Immature natural killer cell (primary cell): ENCODE results near the gene MAPK9. TPM values are rescaled to one million over a fixed set of nuclear protein-coding genes. Genes with fewer than 3 reads are reported as not detected.
"Not testable (repeated sequence)": the region's sequence is repeated elsewhere in the genome, so short reads cannot be mapped to it uniquely, and the experiment has no call there.

Source experiments
- DNase-seq, 3 donors: peaks; one replicate each; pipeline ENCODE4 v3.0.0; 2022; ENCODE audit warnings: mixed read lengths in 1 of 3
- H3K27ac Mint-ChIP-seq, 6 donors: one replicate each; pipeline ENCODE4 v1.8.0; 2020; ENCODE audit warnings: mixed read lengths in 6 of 6, mild to moderate bottlenecking in 5 of 6, inconsistent platforms in 4 of 6, moderate library complexity in 3 of 6
- H3K27me3 Mint-ChIP-seq, 3 donors: one replicate each; pipeline ENCODE4 v1.8.0; 2020 to 2021; ENCODE audit warnings: low read depth in 3 of 3, mild to moderate bottlenecking in 3 of 3, mixed read lengths in 3 of 3, moderate library complexity in 3 of 3, inconsistent platforms in 1 of 3
- H3K36me3 Mint-ChIP-seq, 3 donors: one replicate each; pipeline ENCODE4 v1.8.0; 2020; ENCODE audit warnings: mixed read lengths in 3 of 3, inconsistent platforms in 2 of 3, mild to moderate bottlenecking in 2 of 3
- H3K4me1 Mint-ChIP-seq, 2 donors: one replicate each; pipeline ENCODE4 v1.8.0; 2020; ENCODE audit warnings: inconsistent platforms in 2 of 2, mild to moderate bottlenecking in 2 of 2, mixed read lengths in 2 of 2, moderate library complexity in 1 of 2
- H3K4me3 Mint-ChIP-seq, 5 donors: one replicate each; pipeline ENCODE4 v1.8.0; 2020; ENCODE audit warnings: mild to moderate bottlenecking in 5 of 5, mixed read lengths in 5 of 5, inconsistent platforms in 3 of 5, moderate library complexity in 3 of 5
- H3K9me3 Mint-ChIP-seq, 6 donors: one replicate each; pipeline ENCODE4 v1.8.0; 2020; ENCODE audit warnings: mild to moderate bottlenecking in 6 of 6, mixed read lengths in 6 of 6, inconsistent platforms in 4 of 6, moderate library complexity in 3 of 6
- polyA plus RNA-seq, 3 donors: library from polyadenylated mRNA; unstranded; fragments of 300-500 nt; fragmentation: Illumina TruSeq; gene quantifications; one replicate each; pipeline ENCODE4 v1.2.3, GENCODE V29; 2021

Gene MAPK9
- polyA plus RNA-seq, 3 donors from 2014 or later: 23.9 to 38.2 (median 27.6) TPM

DNA sequence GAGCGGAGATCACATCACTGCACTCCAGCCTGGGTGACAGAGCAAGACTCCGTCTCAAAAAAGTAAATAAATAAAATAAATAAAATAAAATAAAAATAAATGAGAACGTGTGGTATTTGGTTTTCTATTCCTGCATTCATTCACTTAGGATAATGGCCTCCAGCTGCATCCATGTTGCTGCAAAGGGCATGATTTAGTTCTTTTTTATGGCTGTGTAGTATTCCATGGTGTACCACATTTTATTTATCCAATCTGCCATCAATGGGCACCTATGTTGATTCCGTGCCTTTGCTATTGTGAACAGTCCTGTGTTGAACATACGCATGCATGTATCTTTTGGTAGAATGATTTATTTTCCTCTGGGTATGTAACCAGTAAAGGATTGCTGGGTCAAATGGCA lies 74.1 kb downstream of the MAPK9 start:
- Mint-ChIP-seq H3K4me1 (no peaks in the 10 kb centered on the region), H3K9me3 (peaks cover 23 to 46% (median 38%) of the 10 kb centered on the region in 6 donors), H3K4me3 (no peak overlapping the region), H3K27ac (no peak overlapping the region), H3K27me3 (peaks cover 0 to 4% (median 2%) of the 10 kb centered on the region in 3 donors), H3K36me3 (peaks cover 5 to 13% (median 6%) of the 10 kb centered on the region in 3 donors)
- DNase-seq: no peak

DNA sequence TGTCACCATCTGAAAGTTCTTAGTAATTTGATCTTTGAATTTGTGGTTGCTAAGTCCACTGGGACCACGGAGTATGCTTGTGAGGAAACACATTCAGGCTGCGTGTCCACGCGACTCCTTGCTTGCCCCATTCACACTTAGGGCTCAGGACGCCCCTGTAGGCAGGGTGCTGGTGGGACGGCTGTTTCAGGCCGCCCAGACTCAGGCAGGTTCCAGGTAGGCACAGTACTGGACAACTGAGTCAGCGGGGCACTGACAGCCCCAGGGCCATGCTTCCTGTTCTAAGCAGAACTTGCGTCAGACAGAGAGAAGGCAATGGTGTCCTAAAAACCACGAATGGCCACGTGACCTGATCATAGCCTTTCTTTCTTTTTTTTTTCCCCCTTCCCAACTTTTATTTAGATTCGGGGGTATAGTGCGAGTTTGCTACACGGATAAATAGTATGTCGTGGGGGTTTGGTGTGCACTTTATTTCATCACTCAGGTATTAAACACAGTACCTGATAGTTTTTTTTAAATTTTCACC lies 75.2 kb downstream of the MAPK9 start:
- Mint-ChIP-seq H3K36me3 (peaks cover 0 to 8% (median 3%) of the 10 kb centered on the region in 3 donors), H3K4me3 (no peak overlapping the region), H3K27me3 (peaks cover 0 to 7% (median 0%) of the 10 kb centered on the region in 3 donors), H3K27ac (no peak overlapping the region), H3K9me3 (peaks cover 23 to 40% (median 33%) of the 10 kb centered on the region in 6 donors), H3K4me1 (no peaks in the 10 kb centered on the region)
- DNase-seq: no peak

DNA sequence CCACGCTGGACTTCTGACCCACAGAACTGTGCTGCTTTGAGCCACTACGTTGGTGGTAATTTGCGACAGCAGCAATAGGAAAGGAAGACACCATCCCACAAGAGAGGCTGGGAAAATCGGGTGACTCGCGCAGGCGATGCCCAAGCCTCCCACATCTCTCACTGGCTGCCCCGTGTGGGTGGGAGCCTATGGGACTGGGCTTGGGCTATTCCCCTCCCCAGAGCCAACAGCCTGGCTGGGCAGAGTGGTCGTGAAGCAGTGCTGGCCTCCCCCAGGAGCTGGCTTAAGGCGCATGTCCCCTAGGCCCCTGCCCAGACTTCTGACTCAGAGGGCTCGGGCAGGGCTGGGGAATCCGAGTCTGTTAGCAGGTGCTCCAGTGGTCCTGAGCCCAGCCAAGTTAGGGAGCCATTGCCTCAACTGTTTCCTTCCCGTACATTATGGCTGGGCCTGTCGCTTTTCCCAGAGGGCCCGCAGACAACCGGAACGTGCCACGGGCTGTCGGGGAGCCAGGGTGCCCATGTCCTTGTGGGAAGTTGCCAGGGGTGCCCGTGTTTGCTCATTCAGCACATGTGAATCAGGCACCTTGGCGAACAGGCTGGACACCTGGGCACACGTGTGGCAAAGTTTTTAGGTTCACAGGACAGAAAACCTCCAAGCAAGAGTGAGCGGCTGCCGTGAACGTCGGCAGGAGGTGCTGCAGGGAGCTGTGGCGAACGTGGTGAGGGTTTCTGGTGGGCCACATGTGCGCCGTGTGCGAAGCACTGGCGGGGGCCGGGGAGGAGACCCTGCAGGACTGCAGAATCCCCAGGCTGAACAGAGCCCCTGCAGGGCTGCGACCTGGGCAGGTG lies 75.9 kb downstream of the MAPK9 start:
- Mint-ChIP-seq H3K4me3 (no peak overlapping the region), H3K9me3 (peaks cover 23 to 40% (median 33%) of the 10 kb centered on the region in 6 donors), H3K27me3 (peaks cover 0 to 7% (median 3%) of the 10 kb centered on the region in 3 donors), H3K36me3 (peaks cover 0 to 8% (median 3%) of the 10 kb centered on the region in 3 donors), H3K4me1 (no peaks in the 10 kb centered on the region), H3K27ac (no peak overlapping the region)
- DNase-seq: no peak

DNA sequence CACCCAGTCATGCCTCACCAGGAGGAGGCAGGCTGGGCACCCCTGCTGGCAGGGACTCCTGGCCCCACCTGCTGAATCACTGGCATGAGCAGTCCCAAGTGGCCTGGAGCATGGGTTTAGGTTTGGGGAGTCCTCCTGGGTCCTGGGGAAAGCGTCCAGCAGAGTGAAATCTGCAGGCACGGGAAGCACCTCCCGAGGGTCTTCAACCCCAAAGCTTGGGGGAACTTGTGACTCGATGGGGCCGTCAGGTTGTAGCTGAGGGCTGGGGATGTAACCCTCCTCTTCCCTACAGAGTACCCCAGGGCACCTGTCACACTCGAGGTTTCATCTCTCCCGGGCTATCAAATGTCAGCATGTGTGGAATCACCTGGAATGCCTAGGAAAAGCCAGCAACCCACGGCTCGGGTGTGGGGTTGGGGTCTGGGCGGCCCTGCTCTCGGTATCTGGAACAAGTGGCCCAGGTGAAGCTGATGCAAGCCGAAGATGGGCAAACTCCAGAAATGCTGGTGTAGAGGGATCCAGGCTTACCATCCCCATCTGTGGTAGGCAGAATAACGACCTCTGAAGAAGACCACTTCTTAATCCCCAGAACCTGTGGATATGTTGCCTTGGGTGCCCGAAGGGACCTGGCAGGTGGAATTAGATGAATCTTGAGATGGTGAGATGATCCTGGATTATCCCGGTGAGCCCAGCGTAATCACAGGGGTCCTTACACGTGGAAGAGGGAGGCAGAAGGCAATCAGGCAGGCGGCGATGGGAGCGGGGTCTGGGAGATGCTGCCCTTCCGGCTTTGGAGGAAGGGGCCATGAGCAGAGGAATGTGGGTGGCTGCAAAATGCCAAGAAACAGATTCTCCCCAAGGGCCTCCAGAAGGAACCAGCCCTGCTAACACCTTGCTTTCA lies 76.8 kb downstream of the MAPK9 start:
- Mint-ChIP-seq H3K27me3 (peaks cover 0 to 14% (median 8%) of the 10 kb centered on the region in 3 donors), H3K36me3 (peaks cover 0 to 6% (median 3%) of the 10 kb centered on the region in 3 donors), H3K4me3 (no peak overlapping the region), H3K27ac (no peak overlapping the region), H3K9me3 (peaks cover 23 to 33% (median 29%) of the 10 kb centered on the region in 6 donors), H3K4me1 (no peaks in the 10 kb centered on the region)
- no peak for DNase-seq

DNA sequence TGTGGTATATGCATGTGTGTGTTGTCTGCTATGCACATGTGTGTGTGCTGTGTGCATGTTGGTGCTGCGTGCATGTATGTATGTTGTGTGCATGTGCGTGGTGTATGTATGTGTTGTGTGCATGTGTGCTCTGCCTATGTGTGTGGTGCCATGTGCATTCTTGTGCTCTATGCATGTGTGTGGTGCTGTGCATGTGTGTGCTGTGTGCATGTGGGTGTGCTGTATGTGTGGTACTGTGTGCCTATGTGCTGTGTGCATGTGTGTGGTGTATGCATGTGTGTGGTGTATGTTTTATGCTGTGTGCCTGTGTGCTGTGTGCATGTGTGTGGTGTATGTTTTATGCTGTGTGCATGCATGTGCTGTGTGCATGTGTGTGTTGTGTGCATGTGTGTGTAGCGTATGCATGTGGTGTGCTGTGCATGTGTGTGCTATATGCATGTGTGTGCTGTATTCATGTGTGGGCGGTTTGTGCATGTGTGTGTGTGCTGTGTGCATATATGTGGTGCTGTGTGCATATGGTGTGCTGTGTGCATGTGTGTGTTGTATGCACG lies 78.2 kb downstream of the MAPK9 start:
- no peak for DNase-seq
- peaks cover 0 to 19% (median 8%) of the 10 kb centered on the region in 3 donors for H3K27me3 Mint-ChIP-seq
- H3K36me3 Mint-ChIP-seq: peaks cover 0 to 3% (median 2%) of the 10 kb centered on the region in 3 donors
- no peak overlapping the region for H3K27ac Mint-ChIP-seq
- no peaks in the 10 kb centered on the region for H3K4me1 Mint-ChIP-seq
- H3K4me3 Mint-ChIP-seq: no peak overlapping the region
- H3K9me3 Mint-ChIP-seq: peaks cover 12 to 19% (median 15%) of the 10 kb centered on the region in 6 donors

DNA sequence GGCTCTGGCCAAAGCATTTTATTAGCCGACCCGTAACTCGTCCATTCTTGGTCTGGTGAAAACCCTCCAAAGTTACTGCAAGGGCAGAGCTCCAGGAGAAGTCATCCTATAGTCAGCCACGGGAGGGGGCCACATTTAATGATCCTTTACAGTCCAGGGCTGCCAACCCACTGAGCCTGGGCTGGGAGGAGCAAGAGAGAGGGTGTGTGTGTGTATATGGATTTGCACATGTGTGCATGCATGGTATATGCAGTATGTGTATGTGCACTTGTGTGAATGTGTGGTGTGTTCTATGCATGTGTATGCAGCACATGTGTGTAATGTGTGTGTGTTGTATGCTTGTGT lies 78.7 kb downstream of the MAPK9 start:
- peaks cover 7 to 14% (median 10%) of the 10 kb centered on the region in 6 donors for H3K9me3 Mint-ChIP-seq
- H3K27ac Mint-ChIP-seq: no peak overlapping the region
- H3K27me3 Mint-ChIP-seq: peaks cover 4 to 20% (median 11%) of the 10 kb centered on the region in 3 donors
- peaks cover 0 to 3% of the 10 kb centered on the region in 2 donors for H3K4me1 Mint-ChIP-seq
- H3K4me3 Mint-ChIP-seq: no peak overlapping the region
- H3K36me3 Mint-ChIP-seq: peaks cover 0 to 3% (median 2%) of the 10 kb centered on the region in 3 donors
- DNase-seq: no peak

DNA sequence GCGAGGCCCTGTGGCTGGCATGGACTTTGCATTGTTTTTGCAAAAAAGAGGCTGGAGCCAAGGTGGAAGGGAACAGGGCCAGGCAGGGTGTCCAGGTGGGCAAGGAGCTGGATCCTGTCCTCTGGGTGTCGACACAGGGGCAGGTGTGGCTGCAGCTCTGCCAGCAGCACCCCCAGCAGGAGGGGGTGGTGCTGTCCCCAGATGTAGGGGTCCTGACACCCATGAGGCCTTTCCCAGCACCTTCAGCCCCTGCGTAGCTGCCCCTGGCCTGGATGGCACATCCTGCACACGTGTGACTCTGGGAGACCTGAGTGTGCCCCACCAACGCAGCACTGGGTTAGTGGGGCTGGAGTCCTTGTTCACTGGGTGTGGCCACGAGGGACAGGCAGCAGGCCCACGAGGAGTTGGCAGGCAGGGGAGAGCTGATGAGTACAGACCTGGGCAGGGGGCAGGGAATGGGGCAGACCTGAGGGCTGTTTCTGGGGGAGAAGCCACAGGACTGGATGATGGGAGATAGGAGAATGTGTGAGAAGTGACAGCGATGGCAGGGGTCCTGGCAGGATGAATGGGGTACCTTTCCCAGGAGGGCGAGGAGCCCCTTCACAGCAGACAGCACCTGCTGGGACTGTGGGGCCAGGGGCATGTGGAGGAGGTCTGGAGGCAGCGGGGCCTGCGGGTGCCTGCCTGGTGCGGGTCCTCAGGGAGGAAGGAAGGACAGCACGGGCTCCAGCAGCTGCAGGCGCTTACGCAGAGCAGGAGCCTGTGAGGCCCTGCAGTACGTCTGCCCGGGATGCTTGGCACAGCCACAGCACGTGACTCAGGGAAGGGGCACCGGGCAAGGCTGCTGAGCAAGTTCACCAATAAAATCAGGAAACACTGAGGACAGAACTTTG lies 79.3 kb downstream of the MAPK9 start:
- H3K27me3 Mint-ChIP-seq: peaks cover 6 to 25% (median 17%) of the 10 kb centered on the region in 3 donors

DNA sequence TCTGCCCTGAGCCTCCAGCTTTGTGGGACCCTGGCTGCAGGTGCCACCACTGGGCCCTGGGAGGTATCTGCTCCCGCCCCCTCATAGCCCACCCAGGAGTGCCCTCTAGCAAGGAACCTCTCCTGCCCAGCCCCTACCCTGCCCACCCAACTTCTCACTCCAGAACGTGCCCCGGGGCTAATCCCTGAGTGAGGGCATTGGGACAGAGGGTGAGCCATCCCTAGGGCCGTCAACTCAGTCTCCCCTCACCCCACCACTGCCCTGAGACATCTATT lies 80.2 kb downstream of the MAPK9 start:
- Mint-ChIP-seq H3K4me1 (peaks cover 0 to 7% of the 10 kb centered on the region in 2 donors), H3K4me3 (no peak overlapping the region), H3K36me3 (no peaks in the 10 kb centered on the region), H3K27me3 (peaks cover 7 to 26% (median 20%) of the 10 kb centered on the region in 3 donors), H3K27ac (no peak overlapping the region), H3K9me3 (peaks cover 0 to 10% (median 5%) of the 10 kb centered on the region in 6 donors)
- no peak for DNase-seq

More for the DNA sequence above, 79.3 kb downstream of the MAPK9 start:
- H3K27ac Mint-ChIP-seq: no peak overlapping the region
- no peak overlapping the region for H3K4me3 Mint-ChIP-seq
- peaks cover 0 to 5% of the 10 kb centered on the region in 2 donors for H3K4me1 Mint-ChIP-seq
- H3K9me3 Mint-ChIP-seq: peaks cover 3 to 10% (median 5%) of the 10 kb centered on the region in 6 donors
- DNase-seq: no peak
- H3K36me3 Mint-ChIP-seq: no peaks in the 10 kb centered on the region

DNA sequence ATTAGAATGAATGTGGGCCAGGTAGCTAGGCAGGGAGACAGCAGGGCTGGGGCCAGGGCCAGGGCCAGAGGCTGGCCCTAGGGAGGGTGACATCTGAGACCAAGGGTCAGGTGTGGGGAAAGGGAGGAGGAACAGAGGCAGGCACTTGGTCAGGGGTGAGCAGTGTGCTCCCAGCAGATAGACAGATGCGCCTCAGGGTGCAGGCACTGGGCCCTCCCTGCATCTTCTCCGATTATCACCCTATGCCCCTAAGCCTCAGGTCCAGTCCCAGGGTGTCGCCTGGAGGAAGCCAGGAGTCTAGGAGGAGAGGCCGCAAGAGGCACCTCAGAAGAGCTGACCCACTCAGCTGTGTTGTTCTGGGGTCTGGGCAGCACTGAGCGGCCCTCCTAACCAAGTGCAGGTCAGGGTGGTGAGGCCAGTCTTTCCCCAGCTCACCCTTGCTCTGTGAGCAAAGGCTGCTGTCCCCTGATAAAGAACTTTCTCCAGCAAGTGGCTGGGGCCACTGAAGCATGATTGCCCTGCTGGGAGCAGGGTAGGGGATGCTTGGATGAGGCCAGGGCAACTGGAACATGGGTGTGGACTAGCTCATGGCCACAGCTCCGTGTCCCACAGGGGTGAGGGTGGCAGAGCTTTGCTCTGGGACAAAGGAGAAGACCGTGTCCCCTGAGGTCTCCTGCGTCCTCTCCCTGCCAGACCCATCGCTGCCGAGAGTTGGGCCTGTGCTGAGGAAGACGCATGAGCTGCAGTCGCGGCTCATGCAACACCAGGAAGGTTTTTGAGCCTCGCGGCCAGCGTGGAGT lies 80.7 kb downstream of the MAPK9 start:
- Mint-ChIP-seq H3K4me1 (peaks cover 0 to 7% of the 10 kb centered on the region in 2 donors), H3K27ac (no peak overlapping the region), H3K27me3 (peaks cover 10 to 30% (median 23%) of the 10 kb centered on the region in 3 donors), H3K9me3 (peaks cover 0 to 8% (median 5%) of the 10 kb centered on the region in 6 donors), H3K4me3 (no peak overlapping the region), H3K36me3 (no peaks in the 10 kb centered on the region)
- no peak for DNase-seq

DNA sequence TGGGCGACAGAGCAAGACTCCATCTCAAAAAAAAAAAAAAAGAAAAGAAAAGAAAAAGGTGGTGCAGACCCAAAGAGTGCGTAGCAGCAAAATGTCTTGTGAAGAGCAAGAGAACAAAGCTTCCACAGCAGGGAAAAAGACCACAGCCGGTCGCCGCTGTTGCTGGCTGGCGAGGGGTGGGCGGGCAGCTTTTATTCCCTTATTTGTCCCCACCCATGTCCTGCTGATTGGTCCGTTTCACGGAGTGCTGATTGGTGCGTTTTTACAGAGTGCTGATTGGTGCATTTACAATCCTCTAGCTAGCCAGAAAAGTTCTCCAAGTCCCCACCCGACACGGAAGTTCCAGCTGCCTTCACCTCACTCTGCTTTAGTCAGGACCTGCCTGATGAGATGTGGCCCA lies 81.8 kb downstream of the MAPK9 start:
- not testable (repeated sequence) for H3K36me3 Mint-ChIP-seq, H3K9me3 Mint-ChIP-seq, H3K4me1 Mint-ChIP-seq, DNase-seq, H3K27ac Mint-ChIP-seq
- peaks cover 10 to 31% (median 23%) of the 10 kb centered on the region in 3 donors for H3K27me3 Mint-ChIP-seq
- H3K4me3 Mint-ChIP-seq: peak overlapping the region in 4 of 5 donors; percentile 44 to 62 (median 58)

DNA sequence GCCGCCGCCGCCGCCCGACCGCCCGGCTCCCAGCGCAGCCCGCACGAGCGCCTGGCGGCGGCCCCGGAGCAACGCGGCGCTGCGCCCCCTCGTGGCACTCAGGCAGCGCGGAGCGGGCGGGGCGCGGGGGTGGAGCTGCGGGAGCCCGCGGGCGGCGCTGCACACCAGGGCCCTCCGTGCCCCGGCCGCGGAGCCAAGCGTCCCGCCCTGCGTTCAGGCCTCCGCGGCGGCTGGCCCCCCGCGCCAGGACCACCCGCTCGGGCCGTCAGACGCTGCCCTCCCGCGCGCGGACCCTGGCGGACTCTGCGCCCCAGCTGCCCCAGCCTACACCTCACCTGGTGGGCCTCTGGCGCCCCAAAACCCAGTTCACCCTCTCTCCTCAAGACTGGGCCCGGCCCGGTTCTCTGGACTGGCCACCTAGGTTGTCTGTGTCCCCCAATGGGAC lies 82.7 kb downstream of the MAPK9 start, which contains the start of gene RASGEF1C:
RASGEF1C (minus strand) TSS at position 75 of the 445 bp plus-strand sequence. CDS start 71,159 bp downstream, outside the sequence.
- Mint-ChIP-seq H3K27ac (no peak within 1 kb of the TSS), H3K4me3 (peak within 1 kb of the TSS; percentile 56 to 73 (median 63)), H3K9me3 (peaks cover 0 to 5% (median 2%) of the 10 kb centered on the region in 6 donors), H3K4me1 (peaks cover 0 to 7% of the 10 kb centered on the region in 2 donors), H3K27me3 (peaks cover 10 to 31% (median 23%) of the 10 kb centered on the region in 3 donors), H3K36me3 (no peaks in the 10 kb centered on the region)
- peak; percentile 50 to 59 (median 57) for DNase-seq
